Ishikawa (cell line): ENCODE data around the gene DENND1A.

ENCODE experiments used
- CEBPB ChIP-seq: IDR thresholded peaks from 2 replicates; pipeline ENCODE4 v1.6.1; 2012
- CREB1 ChIP-seq: IDR thresholded peaks from 2 replicates; pipeline ENCODE4 v1.6.1; 2012; ENCODE audit warnings: low read depth
- EGR1 ChIP-seq: IDR thresholded peaks from 2 replicates; pipeline ENCODE4 v1.6.1; 2012
- EP300 ChIP-seq: IDR thresholded peaks from 2 replicates; pipeline ENCODE4 v1.6.1; 2012; ENCODE audit warnings: borderline replicate concordance
- FOXM1 ChIP-seq: IDR thresholded peaks from 2 replicates; pipeline ENCODE4 v1.6.1; 2012; ENCODE audit warnings: low read depth, borderline replicate concordance
- MAX ChIP-seq: IDR thresholded peaks from 2 replicates; pipeline ENCODE4 v1.6.1; 2012
- NFIC ChIP-seq: IDR thresholded peaks from 2 replicates; pipeline ENCODE4 v1.6.1; 2012
- RAD21 ChIP-seq: IDR thresholded peaks from 2 replicates; pipeline ENCODE4 v1.6.1; 2012; ENCODE audit warnings: low read depth
- REST ChIP-seq: IDR thresholded peaks from 2 replicates; pipeline ENCODE4 v1.6.1; 2012; ENCODE audit warnings: low read depth, mild to moderate bottlenecking
- TAF1 ChIP-seq: IDR thresholded peaks from 2 replicates; pipeline ENCODE4 v1.6.1; 2012; ENCODE audit warnings: low read depth, mild to moderate bottlenecking
- TCF12 ChIP-seq: IDR thresholded peaks from 2 replicates; pipeline ENCODE4 v1.6.1; 2012; ENCODE audit warnings: low read depth
- TEAD4 ChIP-seq: IDR thresholded peaks from 2 replicates; pipeline ENCODE4 v1.6.1; 2012
- USF1 ChIP-seq: IDR thresholded peaks from 2 replicates; pipeline ENCODE4 v1.6.1; 2012
- YY1 ChIP-seq: IDR thresholded peaks from 2 replicates; pipeline ENCODE4 v1.6.1; 2012; ENCODE audit warnings: low read depth
- ZBTB7A ChIP-seq: IDR thresholded peaks from 2 replicates; pipeline ENCODE4 v1.6.1; 2012; ENCODE audit warnings: low read depth

Gene DENND1A

GRCh38 chr9:123863164-123863855, 66.6 kb downstream of the DENND1A start:
- TF ChIP-seq EGR1 (no peak), TEAD4 (no peak), ZBTB7A (no peak)

DNA sequence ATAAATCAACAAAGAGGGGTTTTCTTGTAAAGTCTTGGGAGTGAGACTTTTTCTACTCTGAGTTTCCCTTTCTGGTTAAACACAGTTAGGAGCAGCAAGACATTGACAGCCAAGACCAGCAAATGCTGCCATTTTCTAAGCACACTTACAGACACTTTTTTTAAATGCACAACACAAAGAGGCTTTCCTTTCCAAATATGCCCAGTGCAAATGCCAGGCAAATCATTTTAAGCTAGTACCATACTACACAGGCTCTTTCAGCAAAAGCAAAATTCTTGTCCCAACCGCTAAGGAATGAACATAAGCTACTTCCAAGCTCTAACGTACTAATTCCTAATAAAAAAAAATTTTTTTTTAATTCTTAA, 68.2 kb downstream of the DENND1A start:
- TF ChIP-seq EP300 = no peak
- TF ChIP-seq TCF12 = no peak
- no peak for TF ChIP-seq MAX
- no peak for TF ChIP-seq FOXM1
- no peak for TF ChIP-seq RAD21
- no peak for TF ChIP-seq TEAD4
- TF ChIP-seq CEBPB = no peak
- TF ChIP-seq ZBTB7A = no peak
- no peak for TF ChIP-seq USF1
- no peak for TF ChIP-seq NFIC
- no peak for TF ChIP-seq EGR1
- no peak for TF ChIP-seq CREB1
- TF ChIP-seq TAF1 = no peak
- TF ChIP-seq YY1 = no peak
- no peak for TF ChIP-seq REST

- TF ChIP-seq EP300 = no peak
- TF ChIP-seq YY1 = no peak
- TF ChIP-seq USF1 = no peak
- no peak for TF ChIP-seq CREB1
- no peak for TF ChIP-seq EGR1
- no peak for TF ChIP-seq TCF12
- TF ChIP-seq REST = no peak
- no peak for TF ChIP-seq TEAD4
- no peak for TF ChIP-seq MAX
- TF ChIP-seq NFIC = no peak
- no peak for TF ChIP-seq FOXM1
- no peak for TF ChIP-seq TAF1
- no peak for TF ChIP-seq ZBTB7A
These were observed 68.7 kb downstream of the DENND1A start for GRCh38 chr9:123861086-123861755.

DNA sequence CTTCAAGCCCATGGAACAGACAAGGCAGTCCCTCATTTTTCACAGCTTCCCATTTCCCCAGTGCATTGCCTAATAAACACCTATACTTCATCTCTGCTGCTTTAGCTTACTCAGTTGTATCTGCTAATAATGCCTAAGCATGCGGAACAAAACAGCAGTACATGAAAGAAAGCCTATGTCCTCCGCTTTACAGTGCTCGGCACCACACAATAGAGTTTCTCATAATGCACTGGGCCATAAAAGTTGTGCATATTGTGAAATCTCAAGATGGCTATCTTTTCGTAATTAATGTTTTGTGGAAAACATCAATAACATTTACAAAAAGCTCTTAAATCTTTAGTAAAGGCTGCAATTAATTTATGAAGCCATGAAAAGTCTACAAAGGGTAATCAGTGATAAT, 69.3 kb downstream of the DENND1A start:
- no peak for TF ChIP-seq ZBTB7A
- TF ChIP-seq CEBPB = peak; percentile 93
- TF ChIP-seq RAD21 = no peak
- TF ChIP-seq REST = no peak
- no peak for TF ChIP-seq FOXM1
- no peak for TF ChIP-seq MAX
- no peak for TF ChIP-seq CREB1
- no peak for TF ChIP-seq USF1
- no peak for TF ChIP-seq EGR1
- TF ChIP-seq NFIC = peak; percentile 27; the same call in 1 of the 2 replicates
- TF ChIP-seq YY1 = no peak
- peak; percentile 57; the same call in 1 of the 2 replicates for TF ChIP-seq TEAD4
- TF ChIP-seq EP300 = peak; percentile 23; the same call in 1 of the 2 replicates
- no peak for TF ChIP-seq TAF1
- TF ChIP-seq TCF12 = peak; percentile 62; the same call in 1 of the 2 replicates
